K562 (cell line): ENCODE data around the gene CDH12. TPM values are rescaled to one million over a fixed set of nuclear protein-coding genes. Genes with fewer than 3 reads are reported as not detected.
"Not testable (repeated sequence)": the region's sequence is repeated elsewhere in the genome, so short reads cannot be mapped to it uniquely, and the experiment has no call there.

Experiments
- ATAC-seq: fragments of 200-7000 bp; cut with Tn5 transposase; 3 replicates; pipeline ENCODE4 v1.9.1; 2020; ENCODE audit warnings: moderate library complexity
- BruUV-seq: library from RNA; stranded (reverse); fragments of 400-500 nt; replicated peaks from 2 replicates; lab custom pipeline; 2021; lab: Mats Ljungman, UMichigan
- CTCF ChIA-PET: fragments of 300-600 bp; formaldehyde crosslinking; extraction: SDS; loops from one replicate; lab custom pipeline; 2021; ENCODE audit warnings: low intra/inter-chr PET ratio; lab: Yijun Ruan, JAX
- POLR2A ChIA-PET: fragments of 300-600, 350-650 bp; sonication (Branson Sonifier 250); formaldehyde crosslinking; extraction: SDS; loops from one replicate; lab custom pipeline; 2021; ENCODE audit warnings: antibody characterized with exemption, inconsistent platforms; lab: Yijun Ruan, JAX
- DNase-seq, 4 experiments: peaks; one replicate each; pipeline versions ENCODE4 v3.0.0 to v3.0.0-alpha.2; 2011 to 2018; ENCODE audit warnings: low spot score in 3 of 4, mixed read lengths in 3 of 4; ENCODE audit errors: extremely low read depth in 1 of 4
- FAIRE-seq: peaks from 2 replicates; lab custom pipeline; 2011; peaks lifted over from hg19 to GRCh38; lab: Jason Lieb, UNC
- H2AFZ ChIP-seq: 2 replicates; pipeline ENCODE4 v1.6.0; 2011; ENCODE audit warnings: low read depth, low read length, control low read depth, inconsistent platforms
- H3K27ac ChIP-seq: fragments of 200-600 bp; 3 replicates; pipeline ENCODE4 v1.8.0; 2011; ENCODE audit warnings: low read depth, mild to moderate bottlenecking, control low read depth, inconsistent platforms, low read length, moderate library complexity, mixed read lengths; ENCODE audit errors: extremely low read depth
- H3K27me3 ChIP-seq, 2 experiments: fragments of 300-600 bp in 1 of 2; 2 replicates in 1 of 2; 3 replicates in 1 of 2; pipeline versions ENCODE4 v1.6.0 to v1.8.0; 2011; ENCODE audit warnings: inconsistent platforms in 2 of 2, low read length in 2 of 2, mild to moderate bottlenecking in 1 of 2, mixed read lengths in 1 of 2, moderate library complexity in 1 of 2; ENCODE audit not compliant: control insufficient read depth in 2 of 2, insufficient read depth in 2 of 2
- H3K36me3 ChIP-seq: fragments of 300-600 bp; 3 replicates; pipeline ENCODE4 v1.8.0; 2011; ENCODE audit warnings: mild to moderate bottlenecking, low read length, inconsistent platforms; ENCODE audit not compliant: control insufficient read depth, insufficient read depth
- H3K4me1 ChIP-seq, 2 experiments: fragments of 200-600 bp in 1 of 2; replicated peaks in 1 of 2; 2 replicates in 1 of 2; 3 replicates in 1 of 2; pipeline versions ENCODE4 v1.5.1 to v1.8.0; 2011; ENCODE audit warnings: inconsistent platforms in 2 of 2, low read length in 2 of 2, mild to moderate bottlenecking in 1 of 2, mixed read lengths in 1 of 2, moderate library complexity in 1 of 2; ENCODE audit not compliant: control insufficient read depth in 2 of 2, insufficient read depth in 2 of 2
- H3K4me2 ChIP-seq: 2 replicates; pipeline ENCODE4 v1.6.1; 2011; ENCODE audit warnings: low read length, control low read depth, inconsistent platforms, mixed read lengths; ENCODE audit not compliant: insufficient read depth
- H3K4me3 ChIP-seq: fragments of 200-600 bp; sonication (generic), shearing (Covaris generic); 2 replicates; pipeline ENCODE4 v1.5.1; 2016; ENCODE audit warnings: control low read depth, inconsistent platforms
- H3K79me2 ChIP-seq: fragments of 200-600 bp; 3 replicates; pipeline ENCODE4 v1.8.0; 2011; ENCODE audit warnings: low read length, inconsistent platforms; ENCODE audit not compliant: control insufficient read depth, insufficient read depth
- H3K9ac ChIP-seq, 2 experiments: 2 replicates each; pipeline versions ENCODE4 v1.6.0 to v1.6.1; 2011; ENCODE audit warnings: low read depth in 2 of 2, low read length in 2 of 2, control low read depth in 1 of 2, inconsistent platforms in 1 of 2, mild to moderate bottlenecking in 1 of 2, mixed read lengths in 1 of 2; ENCODE audit not compliant: insufficient read depth in 1 of 2
- H3K9me1 ChIP-seq: one replicate; pipeline ENCODE4 v1.6.0; 2011; ENCODE audit warnings: inconsistent platforms, mild to moderate bottlenecking, low read length, moderate library complexity; ENCODE audit not compliant: control insufficient read depth, insufficient read depth
- H3K9me3 ChIP-seq: replicated peaks from 2 replicates; pipeline ENCODE4 v1.5.1; 2011; ENCODE audit warnings: low read depth, low read length, inconsistent platforms; ENCODE audit not compliant: control insufficient read depth, insufficient read depth
- H4K20me1 ChIP-seq: replicated peaks from 2 replicates; pipeline ENCODE4 v1.6.1; 2011; ENCODE audit warnings: low read length, inconsistent platforms, mixed read lengths; ENCODE audit not compliant: control insufficient read depth, insufficient read depth
- GTF2F1 ChIP-seq: IDR thresholded peaks from 2 replicates; pipeline ENCODE4 v1.6.1; 2011; ENCODE audit warnings: low read depth, low read length, improper control_type of control experiment
- RBM34 ChIP-seq: fragments of 200-400 bp; formaldehyde crosslinking; IDR thresholded peaks from 2 replicates; pipeline ENCODE4 v1.6.1; 2018; ENCODE audit warnings: low read length, borderline replicate concordance; ENCODE audit not compliant: insufficient read depth
- SNIP1 ChIP-seq: fragments of 450-650 bp; IDR thresholded peaks from 2 replicates; pipeline ENCODE4 v1.7.1; 2017; ENCODE audit warnings: low read depth, mild to moderate bottlenecking
- TOE1 ChIP-seq, 2 experiments: fragments of 450-650 bp in 1 of 2; sonication (generic) in 1 of 2; formaldehyde crosslinking in 1 of 2; IDR thresholded peaks; 2 replicates each; pipeline versions ENCODE4 v1.7.1 to v1.8.0; 2016 to 2022; ENCODE audit warnings: borderline replicate concordance in 2 of 2, mild to moderate bottlenecking in 2 of 2, antibody characterized with exemption in 1 of 2, inconsistent platforms in 1 of 2, low read depth in 1 of 2, missing genetic modification reagents in 1 of 2, moderate library complexity in 1 of 2
- ZNF23 ChIP-seq: fragments of 250-450 bp; sonication (Bioruptor Pico); IDR thresholded peaks from 2 replicates; pipeline ENCODE4 v1.4.0; 2020; ENCODE audit warnings: mild to moderate bottlenecking
- WGBS: fragments of 100-300 bp; shearing (Covaris generic); methylation state at CpG from one replicate; pipeline ENCODE4 v1.1.6; 2016; ENCODE audit warnings: low coverage, mixed read lengths; ENCODE audit not compliant: insufficient coverage; ENCODE audit errors: missing lambda C conversion rate; 5-methylcytosine and 5-hydroxymethylcytosine counted together
- in situ Hi-C: fragments of 300-500 bp; cut with MboI; formaldehyde crosslinking; loops from 4 replicates; pipeline ENCODE4 v1.15.0; 2018; ENCODE audit warnings: inconsistent platforms, mixed read lengths
- intact Hi-C: fragments of 100-400 bp; cut with micrococcal nuclease; formaldehyde crosslinking; loops from 2 replicates; pipeline ENCODE4 v1.14.2; 2022
- polyA plus RNA-seq, 8 experiments: library from polyadenylated mRNA; depleted of rRNA in 4 of 8; stranded (reverse) in 5 of 8; unstranded in 3 of 8; fragments of >200 nt; fragmentation: Nextera tagmentation in 2 of 8; fragmentation: Illumina TruSeq in 1 of 8; extraction: Ambion mirVana in 2 of 8; extraction: Trizol in 1 of 8; gene quantifications; 2 replicates each; pipeline versions ENCODE4 v1.2.1 to v1.2.3, GENCODE V29; 2011 to 2014; ENCODE audit warnings: inconsistent platforms in 1 of 8, missing spikeins in 1 of 8
- total RNA-seq, 7 experiments: library from RNA; depleted of rRNA in 6 of 7; stranded (reverse); fragments of >200 nt in 6 of 7; fragmentation: Illumina TruSeq in 2 of 7; extraction: Trizol in 2 of 7; gene quantifications; 2 replicates each; pipeline versions ENCODE4 v1.2.1 to v1.2.3, GENCODE V29; 2011 to 2021; ENCODE audit warnings: low replicate concordance in 1 of 7

Gene CDH12
- total and polyA plus RNA-seq, 9 of the 15 experiments (the other 6 are each of a cell fraction or from before 2014, with no cell fraction given) = 0.03 to 1.7 (median 0.37) TPM

- H3K27ac ChIP-seq, BruUV-seq, in situ Hi-C loops, POLR2A ChIA-PET, H3K27me3 ChIP-seq, intact Hi-C loops, CTCF ChIA-PET, H3K36me3 ChIP-seq, H3K4me3 ChIP-seq, H3K9me3 ChIP-seq, H4K20me1 ChIP-seq, DNase-seq, H3K79me2 ChIP-seq, ATAC-seq, H3K9ac ChIP-seq, H3K9me1 ChIP-seq, H2AFZ ChIP-seq, FAIRE-seq, H3K4me1 ChIP-seq, H3K4me2 ChIP-seq: not testable (repeated sequence)
- 1% methylated on average over 5 of the region's 5 CpGs for WGBS
Measured at GRCh38 chr5:22607498-22607897, 245.6 kb downstream of the CDH12 start.

GRCh38 chr5:22605473-22605872 lies 247.7 kb downstream of the CDH12 start:
- ChIA-PET CTCF (no interaction called here), POLR2A (no interaction called here)
- no peak for DNase-seq
- Histone ChIP-seq H2AFZ (no peak overlapping the region), H3K9me1 (no peaks in the 10 kb centered on the region), H3K9me3 (peaks cover 3% of the 10 kb centered on the region), H3K4me1 (no peaks in the 10 kb centered on the region), H3K36me3 (no peaks in the 10 kb centered on the region), H3K4me3 (no peak overlapping the region), H3K9ac (no peak overlapping the region), H3K27ac (no peak overlapping the region), H3K4me2 (no peak overlapping the region), H4K20me1 (no peaks in the 10 kb centered on the region), H3K79me2 (no peaks in the 10 kb centered on the region), H3K27me3 (no peaks in the 10 kb centered on the region)
- in situ Hi-C loops = no loop called here
- intact Hi-C loops = no loop called here
- BruUV-seq = no TSS peak
- no peak for FAIRE-seq
- TF ChIP-seq RBM34 (no peak), TOE1 (IDR thresholded peaks at IDR 0.05; ENCODE audit: borderline replicate concordance) (no peak), TOE1 (CRISPR knock-in tag; IDR thresholded peaks at IDR 0.05; ENCODE audit: borderline replicate concordance, low read depth) (no peak), ZNF23 (CRISPR knock-in tag) (no peak), SNIP1 (no peak), GTF2F1 (no peak)
- WGBS = 3% methylated on average over 3 of the region's 3 CpGs
- no peak for ATAC-seq
